GM21723 (cell line): ENCODE results near the gene PAF1.

Source experiments
- ATAC-seq: cut with Tn5 transposase; IDR thresholded peaks from one replicate; pipeline ENCODE4 v1.9.1; 2021; ENCODE audit warnings: mild to moderate bottlenecking, moderate library complexity; ENCODE audit not compliant: unreplicated experiment

The PAF1 gene

GRCh38 chr19:39406656-39407409 is 15.9 kb upstream of the PAF1 start, which contains the start of gene ZFP36:
Gene ZFP36 (plus strand): TSS chr19:39406847. CDS start chr19:39406905, 58 bp downstream.
- no peak for ATAC-seq

GRCh38 chr19:39405958-39406655 is 15.2 kb upstream of the PAF1 start:
- no peak for ATAC-seq

GRCh38 chr19:39405261-39405957 is 14.5 kb upstream of the PAF1 start:
- no peak for ATAC-seq

GRCh38 chr19:39403331-39404312 is 12.7 kb upstream of the PAF1 start:
- no peak for ATAC-seq

GRCh38 chr19:39402346-39403300 is 11.7 kb upstream of the PAF1 start:
- no peak for ATAC-seq

- no peak for ATAC-seq
Measured at GRCh38 chr19:39401549-39402345, 10.8 kb upstream of the PAF1 start.

GRCh38 chr19:39401070-39401548 is 10.2 kb upstream of the PAF1 start:
- ATAC-seq, result no peak

- no peak for ATAC-seq
Measured at GRCh38 chr19:39400061-39400460, 9.2 kb upstream of the PAF1 start.

GRCh38 chr19:39399668-39400050 is 8.8 kb upstream of the PAF1 start:
- ATAC-seq, result no peak

GRCh38 chr19:39398297-39398864 is 7.5 kb upstream of the PAF1 start:
- no peak for ATAC-seq

- ATAC-seq, result peak; percentile 44
Measured at GRCh38 chr19:39397360-39398296, 6.7 kb upstream of the PAF1 start.

- no peak for ATAC-seq
Measured at GRCh38 chr19:39390451-39390750, 505 bp downstream of the PAF1 start.

- no peak for ATAC-seq
Measured at GRCh38 chr19:39389631-39390414, 1.1 kb downstream of the PAF1 start.

GRCh38 chr19:39388657-39389056 is 2.2 kb downstream of the PAF1 start:
- ATAC-seq, result no peak

GRCh38 chr19:39386557-39386956 is 4.3 kb downstream of the PAF1 start:
- ATAC-seq, result no peak

- no peak for ATAC-seq
Measured at GRCh38 chr19:39385629-39386411, 5.1 kb downstream of the PAF1 start.
